ENCODE measurements around the gene RNF157. TPM values are rescaled to one million over a fixed set of nuclear protein-coding genes. Genes with fewer than 3 reads are reported as not detected.
A peak's percentile ranks its signal among the peaks of the same experiment; 100 is the strongest.

Gene RNF157
- total and polyA plus RNA-seq, 9 of the 15 experiments (the other 6 are each of a cell fraction or from before 2014, with no cell fraction given), result 8.1 to 31.7 (median 20.8) TPM

DNA sequence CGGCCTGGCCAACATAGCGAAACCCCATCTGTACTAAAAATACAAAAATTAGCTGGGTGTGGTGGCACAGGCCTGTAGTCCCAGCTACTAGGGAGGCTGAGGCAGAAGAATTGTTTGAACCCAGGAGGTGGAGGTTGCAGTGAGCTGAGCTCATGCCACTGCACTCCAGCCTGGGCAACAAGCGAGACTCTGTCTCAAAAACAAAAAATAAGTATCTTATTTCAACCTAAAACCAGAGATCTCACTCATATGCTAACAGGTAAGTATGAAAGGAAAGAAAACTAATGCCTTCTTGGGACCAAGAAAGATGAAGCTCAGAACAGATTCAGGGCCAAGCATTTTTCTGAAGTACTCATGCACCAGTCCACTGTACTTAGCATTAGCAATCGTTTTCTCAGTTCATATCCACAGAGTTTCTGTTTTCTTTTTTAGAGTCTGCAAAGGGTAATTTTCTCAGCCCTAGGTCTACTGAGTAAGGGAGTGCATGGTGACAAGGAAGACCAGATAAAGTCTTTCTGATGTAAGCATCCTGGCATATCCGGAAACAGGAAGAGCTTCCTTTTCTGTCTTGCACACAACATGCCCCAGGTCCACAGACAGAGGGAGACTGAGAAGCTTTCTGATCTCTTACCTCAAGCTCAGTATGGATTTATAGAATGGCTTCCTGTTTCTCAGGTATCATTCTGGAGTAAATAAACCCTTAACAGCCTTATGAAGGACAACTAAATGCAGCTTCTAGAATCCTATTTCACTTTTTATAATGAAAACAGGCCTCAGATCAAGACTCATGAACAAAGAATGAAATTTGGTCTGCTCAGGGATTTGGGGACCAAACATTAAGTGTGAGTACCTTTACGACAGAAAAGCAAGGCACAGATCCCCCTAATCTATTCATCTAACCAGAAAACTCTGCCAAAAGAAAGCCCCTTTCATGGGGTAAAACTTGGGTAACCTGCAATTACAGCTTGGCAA is 60.5 kb downstream of the RNF157 start (continued):
- TF ChIP-seq ZNF584 (CRISPR knock-in tag; IDR thresholded peaks at IDR 0.05; ENCODE audit: low read depth), result peak; percentile 81
- no peak for TF ChIP-seq PRPF4 (IDR thresholded peaks at IDR 0.05; ENCODE audit: insufficient read depth, low read depth, low read length, poor library complexity, severe bottlenecking)
- TF ChIP-seq PHB (CRISPR knock-in tag; IDR thresholded peaks at IDR 0.05), result no peak
- TF ChIP-seq ZSCAN32 (CRISPR knock-in tag; IDR thresholded peaks at IDR 0.05), result 0 out of 2 replicates have a peak, but pooled peaks have one; percentile 6
- peak; percentile 71 for TF ChIP-seq ATF7 (IDR thresholded peaks at IDR 0.05)
- TF ChIP-seq NCOA4 (IDR thresholded peaks at IDR 0.05; ENCODE audit: partially characterized antibody), result no peak
- no peak for TF ChIP-seq BCLAF1 (IDR thresholded peaks at IDR 0.05; ENCODE audit: borderline replicate concordance in 1 of 2, control insufficient read depth in 1 of 2, low read depth in 2 of 2, low read length in 1 of 2)
- TF ChIP-seq MCM2 (IDR thresholded peaks at IDR 0.05; ENCODE audit: low read depth), result no peak
- TF ChIP-seq, protein P1, sequence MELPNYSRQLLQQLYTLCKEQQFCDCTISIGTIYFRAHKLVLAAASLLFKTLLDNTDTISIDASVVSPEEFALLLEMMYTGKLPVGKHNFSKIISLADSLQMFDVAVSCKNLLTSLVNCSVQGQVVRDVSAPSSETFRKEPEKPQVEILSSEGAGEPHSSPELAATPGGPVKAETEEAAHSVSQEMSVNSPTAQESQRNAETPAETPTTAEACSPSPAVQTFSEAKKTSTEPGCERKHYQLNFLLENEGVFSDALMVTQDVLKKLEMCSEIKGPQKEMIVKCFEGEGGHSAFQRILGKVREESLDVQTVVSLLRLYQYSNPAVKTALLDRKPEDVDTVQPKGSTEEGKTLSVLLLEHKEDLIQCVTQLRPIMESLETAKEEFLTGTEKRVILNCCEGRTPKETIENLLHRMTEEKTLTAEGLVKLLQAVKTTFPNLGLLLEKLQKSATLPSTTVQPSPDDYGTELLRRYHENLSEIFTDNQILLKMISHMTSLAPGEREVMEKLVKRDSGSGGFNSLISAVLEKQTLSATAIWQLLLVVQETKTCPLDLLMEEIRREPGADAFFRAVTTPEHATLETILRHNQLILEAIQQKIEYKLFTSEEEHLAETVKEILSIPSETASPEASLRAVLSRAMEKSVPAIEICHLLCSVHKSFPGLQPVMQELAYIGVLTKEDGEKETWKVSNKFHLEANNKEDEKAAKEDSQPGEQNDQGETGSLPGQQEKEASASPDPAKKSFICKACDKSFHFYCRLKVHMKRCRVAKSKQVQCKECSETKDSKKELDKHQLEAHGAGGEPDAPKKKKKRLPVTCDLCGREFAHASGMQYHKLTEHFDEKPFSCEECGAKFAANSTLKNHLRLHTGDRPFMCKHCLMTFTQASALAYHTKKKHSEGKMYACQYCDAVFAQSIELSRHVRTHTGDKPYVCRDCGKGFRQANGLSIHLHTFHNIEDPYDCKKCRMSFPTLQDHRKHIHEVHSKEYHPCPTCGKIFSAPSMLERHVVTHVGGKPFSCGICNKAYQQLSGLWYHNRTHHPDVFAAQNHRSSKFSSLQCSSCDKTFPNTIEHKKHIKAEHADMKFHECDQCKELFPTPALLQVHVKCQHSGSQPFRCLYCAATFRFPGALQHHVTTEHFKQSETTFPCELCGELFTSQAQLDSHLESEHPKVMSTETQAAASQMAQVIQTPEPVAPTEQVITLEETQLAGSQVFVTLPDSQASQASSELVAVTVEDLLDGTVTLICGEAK (IDR thresholded peaks at IDR 0.05), result peak; percentile 77
- TF ChIP-seq, protein P1 (CRISPR knock-in tag; IDR thresholded peaks at IDR 0.05), result no peak
- TF ChIP-seq, protein P2, sequence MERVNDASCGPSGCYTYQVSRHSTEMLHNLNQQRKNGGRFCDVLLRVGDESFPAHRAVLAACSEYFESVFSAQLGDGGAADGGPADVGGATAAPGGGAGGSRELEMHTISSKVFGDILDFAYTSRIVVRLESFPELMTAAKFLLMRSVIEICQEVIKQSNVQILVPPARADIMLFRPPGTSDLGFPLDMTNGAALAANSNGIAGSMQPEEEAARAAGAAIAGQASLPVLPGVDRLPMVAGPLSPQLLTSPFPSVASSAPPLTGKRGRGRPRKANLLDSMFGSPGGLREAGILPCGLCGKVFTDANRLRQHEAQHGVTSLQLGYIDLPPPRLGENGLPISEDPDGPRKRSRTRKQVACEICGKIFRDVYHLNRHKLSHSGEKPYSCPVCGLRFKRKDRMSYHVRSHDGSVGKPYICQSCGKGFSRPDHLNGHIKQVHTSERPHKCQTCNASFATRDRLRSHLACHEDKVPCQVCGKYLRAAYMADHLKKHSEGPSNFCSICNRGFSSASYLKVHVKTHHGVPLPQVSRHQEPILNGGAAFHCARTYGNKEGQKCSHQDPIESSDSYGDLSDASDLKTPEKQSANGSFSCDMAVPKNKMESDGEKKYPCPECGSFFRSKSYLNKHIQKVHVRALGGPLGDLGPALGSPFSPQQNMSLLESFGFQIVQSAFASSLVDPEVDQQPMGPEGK (CRISPR knock-in tag; IDR thresholded peaks at IDR 0.05; ENCODE audit: borderline replicate concordance), result 0 out of 2 replicates have a peak, but pooled peaks have one; percentile 49
